Measurements from ENCODE around the gene KIR2DL4.
"Not testable (repeated sequence)": the region's sequence is repeated elsewhere in the genome, so short reads cannot be mapped to it uniquely, and the experiment has no call there.

KIR2DL4 gene

DNA sequence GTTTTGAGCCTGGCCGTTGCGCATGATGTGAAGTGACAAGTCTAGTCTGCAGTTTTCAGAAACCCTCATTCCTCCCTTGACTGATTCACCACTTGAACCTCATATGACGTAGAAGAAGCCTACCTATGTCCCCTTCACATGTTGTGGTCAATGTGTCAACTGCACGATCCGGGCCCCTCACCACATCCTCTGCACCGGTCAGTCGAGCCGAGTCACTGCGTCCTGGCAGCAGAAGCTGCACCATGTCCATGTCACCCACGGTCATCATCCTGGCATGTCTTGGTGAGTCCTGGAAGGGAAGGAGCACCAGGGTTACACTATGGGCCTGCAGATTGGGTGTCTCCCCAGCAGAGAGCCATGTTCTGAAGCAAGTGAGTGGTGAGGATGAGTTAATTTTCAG is at the start of gene KIR2DL4:
Gene KIR2DL4, plus strand, starts transcription at position 201 of the 400 bp plus-strand sequence. Its CDS starts 42 bp downstream, at position 243.
- DNase-seq (ENCODE audit: extremely low spot score): no peak
- TF ChIP-seq, protein P1, sequence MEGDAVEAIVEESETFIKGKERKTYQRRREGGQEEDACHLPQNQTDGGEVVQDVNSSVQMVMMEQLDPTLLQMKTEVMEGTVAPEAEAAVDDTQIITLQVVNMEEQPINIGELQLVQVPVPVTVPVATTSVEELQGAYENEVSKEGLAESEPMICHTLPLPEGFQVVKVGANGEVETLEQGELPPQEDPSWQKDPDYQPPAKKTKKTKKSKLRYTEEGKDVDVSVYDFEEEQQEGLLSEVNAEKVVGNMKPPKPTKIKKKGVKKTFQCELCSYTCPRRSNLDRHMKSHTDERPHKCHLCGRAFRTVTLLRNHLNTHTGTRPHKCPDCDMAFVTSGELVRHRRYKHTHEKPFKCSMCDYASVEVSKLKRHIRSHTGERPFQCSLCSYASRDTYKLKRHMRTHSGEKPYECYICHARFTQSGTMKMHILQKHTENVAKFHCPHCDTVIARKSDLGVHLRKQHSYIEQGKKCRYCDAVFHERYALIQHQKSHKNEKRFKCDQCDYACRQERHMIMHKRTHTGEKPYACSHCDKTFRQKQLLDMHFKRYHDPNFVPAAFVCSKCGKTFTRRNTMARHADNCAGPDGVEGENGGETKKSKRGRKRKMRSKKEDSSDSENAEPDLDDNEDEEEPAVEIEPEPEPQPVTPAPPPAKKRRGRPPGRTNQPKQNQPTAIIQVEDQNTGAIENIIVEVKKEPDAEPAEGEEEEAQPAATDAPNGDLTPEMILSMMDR (IDR thresholded peaks at IDR 0.05; ENCODE audit: control extremely low read depth, extremely low read depth, low read depth, missing control alignments): no peak
- ChIA-PET CTCF (no interaction called here), POLR2A (no interaction called here)

DNA sequence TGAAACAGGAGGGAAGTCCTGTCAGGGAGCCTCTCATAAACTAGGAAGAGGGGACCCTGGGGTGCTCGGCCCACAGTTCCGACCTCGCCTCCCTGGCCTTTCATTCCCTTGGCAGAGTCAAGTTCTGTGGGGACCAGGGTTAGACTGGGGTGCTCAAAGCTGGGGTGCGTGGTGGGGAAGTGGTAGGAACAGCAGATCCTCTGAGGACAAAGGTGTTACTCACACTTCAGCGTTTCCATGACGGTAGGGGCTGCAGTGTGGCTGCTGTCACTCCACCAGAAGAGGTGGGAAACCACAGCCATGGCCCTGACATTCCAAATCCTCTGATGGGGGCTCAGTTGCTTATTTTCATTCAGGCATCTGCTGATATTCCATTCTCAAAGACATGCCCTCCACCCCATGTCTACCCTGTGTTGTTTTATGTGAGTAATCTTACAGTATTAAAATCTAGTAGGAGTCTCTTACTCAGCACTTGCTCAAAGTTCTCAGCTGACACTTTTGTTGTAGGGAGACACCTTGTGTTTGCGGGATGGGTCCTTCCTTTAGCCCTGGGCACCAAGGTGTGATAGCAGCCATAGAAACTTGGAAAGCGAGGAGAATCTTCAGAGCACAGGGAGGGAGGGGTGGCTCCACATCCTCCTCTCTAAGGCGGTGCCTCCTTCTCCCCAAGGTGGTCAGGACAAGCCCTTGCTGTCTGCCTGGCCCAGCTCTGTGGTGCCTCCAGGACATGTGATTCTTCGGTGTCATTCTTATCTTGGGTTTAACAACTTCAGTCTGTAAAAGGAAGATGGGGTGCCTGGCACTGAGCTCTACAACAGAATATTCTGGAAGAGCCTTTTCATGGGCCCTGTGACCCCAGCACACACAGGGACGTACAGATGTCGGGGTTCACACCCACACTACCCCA is 47.0 kb upstream of the KIR2DL4 start:
- POLR2A ChIA-PET; DNase-seq (ENCODE audit: extremely low spot score); CTCF ChIA-PET: not testable (repeated sequence)

DNA sequence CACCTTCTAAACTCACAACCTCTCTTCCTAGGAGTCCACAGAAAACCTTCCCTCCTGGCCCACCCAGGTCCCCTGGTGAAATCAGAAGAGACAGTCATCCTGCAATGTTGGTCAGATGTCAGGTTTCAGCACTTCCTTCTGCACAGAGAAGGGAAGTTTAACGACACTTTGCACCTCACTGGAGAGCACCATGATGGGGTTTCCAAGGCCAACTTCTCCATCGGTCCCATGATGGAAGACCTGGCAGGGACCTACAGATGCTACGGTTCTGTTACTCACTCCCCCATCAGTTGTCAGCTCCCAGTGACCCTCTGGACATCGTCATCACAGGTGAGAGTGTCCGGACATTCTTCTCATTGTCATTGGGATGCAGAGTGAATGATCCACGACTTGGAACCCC is 44.8 kb upstream of the KIR2DL4 start:
- POLR2A ChIA-PET; CTCF ChIA-PET; DNase-seq (ENCODE audit: extremely low spot score): not testable (repeated sequence)

DNA sequence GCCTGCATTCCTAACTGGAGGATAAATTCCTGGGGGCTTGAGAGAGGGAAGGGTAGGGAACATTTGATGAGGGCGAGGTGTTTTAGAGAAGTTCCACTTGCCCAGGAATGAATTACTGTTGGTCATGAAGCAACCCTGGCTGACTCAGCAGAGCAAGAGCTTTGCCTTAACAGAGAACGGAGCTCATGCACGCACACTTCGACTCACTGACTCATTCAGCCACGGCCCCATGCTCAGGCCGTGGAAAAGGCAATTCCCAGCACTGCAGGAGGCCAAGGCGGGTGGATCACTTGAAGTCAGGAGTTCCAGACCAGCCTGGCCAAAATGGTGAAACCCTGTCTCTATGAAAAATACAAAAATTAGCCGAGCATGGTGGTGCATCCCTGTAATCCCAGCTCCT is 39.2 kb upstream of the KIR2DL4 start:
- POLR2A ChIA-PET; DNase-seq (ENCODE audit: extremely low spot score): not testable (repeated sequence)

DNA sequence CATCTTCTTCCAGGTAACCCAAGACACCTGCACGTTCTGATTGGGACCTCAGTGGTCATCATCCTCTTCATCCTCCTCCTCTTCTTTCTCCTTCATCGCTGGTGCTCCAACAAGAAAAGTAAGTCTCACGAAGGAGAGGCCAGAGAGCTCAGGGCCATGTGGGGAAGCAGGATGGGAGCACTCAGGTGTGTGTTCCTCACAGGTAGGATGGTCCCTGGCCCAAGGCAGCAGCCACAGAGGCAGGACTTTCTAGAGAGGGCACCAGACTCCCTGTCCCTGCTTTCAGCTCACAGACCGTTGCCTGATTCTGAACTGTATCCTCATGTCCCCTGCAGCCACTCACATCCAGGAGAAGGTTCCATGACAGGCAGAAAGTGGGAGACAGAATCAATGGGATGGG is 36.9 kb upstream of the KIR2DL4 start:
- CTCF ChIA-PET; POLR2A ChIA-PET; DNase-seq (ENCODE audit: extremely low spot score): not testable (repeated sequence)

More for the DNA sequence above, 39.2 kb upstream of the KIR2DL4 start:
- CTCF ChIA-PET: not testable (repeated sequence)

DNA sequence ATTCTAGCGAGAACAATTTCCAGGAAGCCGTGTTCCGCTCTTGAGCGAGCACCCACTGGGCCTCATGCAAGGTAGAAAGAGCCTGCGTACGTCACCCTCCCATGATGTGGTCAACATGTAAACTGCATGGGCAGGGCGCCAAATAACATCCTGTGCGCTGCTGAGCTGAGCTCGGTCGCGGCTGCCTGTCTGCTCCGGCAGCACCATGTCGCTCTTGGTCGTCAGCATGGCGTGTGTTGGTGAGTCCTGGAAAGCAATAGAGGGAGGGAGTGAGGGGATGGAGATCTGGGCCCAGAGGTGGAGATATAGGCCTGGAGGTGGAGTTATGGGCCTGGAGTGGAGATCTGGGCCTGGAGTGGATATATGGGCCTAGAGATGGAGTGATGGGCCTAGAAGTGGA is 33.8 kb upstream of the KIR2DL4 start, which contains the start of gene KIR2DL1:
Gene KIR2DL1, plus strand, starts transcription at position 148 of the 400 bp plus-strand sequence. Its CDS starts 58 bp downstream, at position 206.
- DNase-seq (ENCODE audit: extremely low spot score); POLR2A ChIA-PET; CTCF ChIA-PET: not testable (repeated sequence)

DNA sequence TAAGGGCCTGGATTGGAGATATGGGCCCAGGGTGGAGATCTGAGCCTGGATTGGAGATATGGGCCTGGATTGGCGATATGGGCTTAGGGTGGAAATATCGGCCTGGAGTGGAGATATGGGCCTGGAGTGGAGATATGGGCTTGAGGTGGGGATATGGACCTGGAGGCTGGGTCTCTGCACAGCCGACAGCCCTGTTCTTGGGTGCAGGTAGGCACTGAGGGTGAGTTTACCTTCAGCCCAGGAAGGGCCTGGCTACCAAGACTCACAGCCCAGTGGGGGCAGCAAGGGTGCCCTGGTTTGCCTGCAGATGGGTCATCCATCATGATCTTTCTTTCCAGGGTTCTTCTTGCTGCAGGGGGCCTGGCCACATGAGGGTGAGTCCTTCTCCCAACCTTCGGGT is 32.9 kb upstream of the KIR2DL4 start:
- DNase-seq (ENCODE audit: extremely low spot score); CTCF ChIA-PET; POLR2A ChIA-PET: not testable (repeated sequence)

DNA sequence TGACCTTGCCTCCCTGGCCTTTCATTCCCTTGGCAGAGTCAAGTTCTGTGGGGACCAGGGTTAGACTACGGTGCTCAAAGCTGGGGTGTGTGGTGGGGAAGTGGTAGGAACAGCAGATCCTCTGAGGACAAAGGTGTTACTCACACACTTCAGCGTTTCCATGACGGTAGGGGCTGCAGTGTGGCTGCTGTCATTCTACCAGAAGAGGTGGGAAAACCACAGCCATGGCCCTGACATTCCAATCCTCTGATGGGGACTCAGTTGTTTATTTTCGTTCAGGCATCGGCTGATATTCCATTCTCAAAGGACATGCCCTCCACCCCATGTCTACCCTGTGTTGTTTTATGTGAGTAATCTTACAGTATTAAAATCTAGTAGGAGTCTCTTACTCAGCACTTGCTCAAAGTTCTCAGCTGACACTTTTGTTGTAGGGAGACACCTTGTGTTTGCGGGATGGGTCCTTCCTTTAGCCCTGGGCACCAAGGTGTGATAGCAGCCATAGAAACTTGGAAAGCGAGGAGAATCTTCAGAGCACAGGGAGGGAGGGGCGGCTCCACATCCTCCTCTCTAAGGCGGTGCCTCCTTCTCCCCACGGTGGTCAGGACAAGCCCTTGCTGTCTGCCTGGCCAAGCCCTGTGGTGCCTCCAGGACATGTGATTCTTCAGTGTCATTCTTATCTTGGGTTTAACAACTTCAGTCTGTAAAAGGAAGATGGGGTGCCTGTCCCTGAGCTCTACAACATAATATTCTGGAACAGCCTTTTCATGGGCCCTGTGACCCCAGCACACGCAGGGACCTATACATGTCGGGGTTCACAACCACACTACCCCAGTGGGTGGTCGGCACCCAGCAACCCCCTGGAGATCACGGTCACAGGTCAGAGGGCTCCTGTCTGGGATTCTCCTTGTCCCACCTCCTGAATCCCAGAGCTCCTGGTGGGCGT is 32.1 kb upstream of the KIR2DL4 start:
- CTCF ChIA-PET; POLR2A ChIA-PET; DNase-seq (ENCODE audit: extremely low spot score): not testable (repeated sequence)

DNA sequence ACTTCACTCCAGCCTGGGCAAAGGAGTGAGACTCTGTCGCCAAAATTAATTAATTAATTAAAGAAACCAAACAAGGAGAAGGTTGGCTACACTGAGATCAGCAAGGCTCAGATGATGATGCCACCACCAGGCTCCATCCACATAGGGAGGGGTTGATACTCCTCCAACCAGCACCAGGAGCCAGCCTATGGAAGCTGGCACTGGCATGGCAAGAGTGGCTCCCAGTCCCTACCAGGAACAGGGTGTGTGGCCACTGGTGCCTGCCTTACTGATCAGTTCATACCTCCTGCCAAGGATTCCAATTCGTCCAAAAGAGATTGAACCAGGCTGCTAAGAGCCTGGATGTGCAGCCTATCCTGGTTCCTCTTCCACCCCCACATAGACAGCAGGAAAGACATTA is 30.7 kb upstream of the KIR2DL4 start:
- POLR2A ChIA-PET; CTCF ChIA-PET; DNase-seq (ENCODE audit: extremely low spot score): not testable (repeated sequence)

DNA sequence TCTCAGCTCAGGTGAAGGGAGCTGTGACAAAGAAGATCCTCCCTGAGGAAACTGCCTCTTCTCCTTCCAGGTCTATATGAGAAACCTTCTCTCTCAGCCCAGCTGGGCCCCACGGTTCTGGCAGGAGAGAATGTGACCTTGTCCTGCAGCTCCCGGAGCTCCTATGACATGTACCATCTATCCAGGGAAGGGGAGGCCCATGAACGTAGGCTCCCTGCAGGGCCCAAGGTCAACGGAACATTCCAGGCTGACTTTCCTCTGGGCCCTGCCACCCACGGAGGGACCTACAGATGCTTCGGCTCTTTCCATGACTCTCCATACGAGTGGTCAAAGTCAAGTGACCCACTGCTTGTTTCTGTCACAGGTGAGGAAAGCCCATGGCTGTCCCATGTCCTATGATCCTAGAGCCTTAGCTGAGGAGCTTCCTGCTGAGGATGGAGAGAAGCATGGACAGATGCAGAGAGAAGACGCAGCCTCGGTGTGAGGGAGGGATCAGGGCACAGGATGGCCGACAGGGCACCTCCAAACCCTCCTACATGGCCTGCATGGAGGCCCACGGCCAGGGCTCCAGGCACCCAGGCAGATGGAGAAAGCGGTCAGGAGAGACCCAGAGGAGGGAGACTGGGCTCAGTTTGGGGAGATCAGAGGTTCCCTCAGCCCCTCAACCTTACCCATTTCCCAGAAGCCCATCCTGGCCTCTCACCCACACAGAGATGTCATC is 28.2 kb upstream of the KIR2DL4 start:
- CTCF ChIA-PET; DNase-seq (ENCODE audit: extremely low spot score); POLR2A ChIA-PET: not testable (repeated sequence)

DNA sequence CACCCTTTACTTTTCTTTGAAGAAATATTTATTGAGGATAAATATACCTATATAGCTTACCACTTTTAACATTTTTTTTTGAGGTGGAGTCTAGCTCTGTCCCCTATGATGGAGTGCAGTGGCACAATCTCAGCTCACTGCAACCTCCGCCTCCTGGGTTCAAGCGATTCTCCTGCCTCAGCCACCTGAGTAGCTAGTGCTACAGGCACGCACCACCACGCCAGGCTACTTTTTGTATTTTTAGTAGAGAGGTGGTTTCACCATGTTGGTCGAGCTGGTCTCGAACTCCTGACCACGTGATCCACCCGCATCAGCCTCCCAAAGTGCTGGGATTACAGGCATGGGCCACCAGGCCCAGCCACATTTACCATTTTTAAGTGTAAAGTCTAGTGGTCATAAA is 27.6 kb upstream of the KIR2DL4 start:
- DNase-seq (ENCODE audit: extremely low spot score); CTCF ChIA-PET; POLR2A ChIA-PET: not testable (repeated sequence)

DNA sequence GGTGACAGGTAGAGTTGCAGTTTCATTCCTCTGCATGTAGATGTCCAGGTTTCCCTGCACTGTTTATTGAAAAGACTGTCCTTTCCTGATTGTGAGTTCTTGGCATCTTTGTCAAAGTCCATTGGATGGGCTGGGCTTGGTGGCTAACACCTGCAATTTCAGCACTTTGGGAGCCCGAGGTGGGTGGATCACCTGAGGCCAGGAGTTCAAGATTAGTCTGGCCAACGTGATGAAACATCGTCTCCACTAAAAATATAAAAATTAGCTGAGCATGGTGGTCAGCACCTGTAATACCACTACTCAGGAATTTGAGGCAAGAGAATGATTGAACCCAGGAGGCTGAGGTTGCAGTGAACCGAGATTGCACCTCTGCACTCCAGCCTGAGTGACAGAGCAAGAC is 25.6 kb upstream of the KIR2DL4 start:
- CTCF ChIA-PET; POLR2A ChIA-PET; DNase-seq (ENCODE audit: extremely low spot score): not testable (repeated sequence)

DNA sequence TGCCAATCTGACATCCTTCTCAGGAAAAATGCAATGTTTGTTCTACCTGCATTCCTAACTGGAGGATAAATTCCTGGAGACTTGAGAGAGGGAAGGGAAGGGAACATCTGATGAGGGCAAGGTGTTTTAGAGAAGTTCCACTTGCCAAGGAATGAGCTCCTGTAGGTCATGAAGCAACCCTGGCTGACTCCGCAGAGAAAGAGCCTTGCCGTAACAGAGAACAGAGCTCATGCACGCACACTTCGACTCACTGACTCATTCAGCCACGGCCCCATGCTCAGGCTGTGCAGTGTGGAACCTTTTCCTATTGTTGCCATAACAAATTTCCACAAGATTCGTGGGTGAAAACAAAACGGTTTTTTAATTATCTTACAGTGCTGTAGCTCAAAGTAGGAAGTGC is 24.5 kb upstream of the KIR2DL4 start:
- POLR2A ChIA-PET; CTCF ChIA-PET; DNase-seq (ENCODE audit: extremely low spot score): not testable (repeated sequence)

DNA sequence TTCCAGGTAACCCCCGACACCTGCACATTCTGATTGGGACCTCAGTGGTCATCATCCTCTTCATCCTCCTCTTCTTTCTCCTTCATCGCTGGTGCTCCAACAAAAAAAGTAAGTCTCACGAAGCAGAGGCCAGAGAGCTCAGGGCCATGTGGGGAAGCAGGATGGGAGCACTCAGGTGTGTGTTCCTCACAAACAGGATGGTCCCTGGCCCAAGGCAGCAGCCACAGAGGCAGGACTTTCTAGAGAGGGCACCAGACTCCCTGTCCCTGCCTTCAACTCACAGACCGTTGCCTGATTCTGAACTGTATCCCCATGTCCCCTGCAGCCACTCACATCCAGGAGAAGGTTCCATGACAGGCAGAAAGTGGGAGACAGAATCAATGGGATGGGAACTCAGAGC is 20.5 kb upstream of the KIR2DL4 start:
- CTCF ChIA-PET; DNase-seq (ENCODE audit: extremely low spot score); POLR2A ChIA-PET: not testable (repeated sequence)

DNA sequence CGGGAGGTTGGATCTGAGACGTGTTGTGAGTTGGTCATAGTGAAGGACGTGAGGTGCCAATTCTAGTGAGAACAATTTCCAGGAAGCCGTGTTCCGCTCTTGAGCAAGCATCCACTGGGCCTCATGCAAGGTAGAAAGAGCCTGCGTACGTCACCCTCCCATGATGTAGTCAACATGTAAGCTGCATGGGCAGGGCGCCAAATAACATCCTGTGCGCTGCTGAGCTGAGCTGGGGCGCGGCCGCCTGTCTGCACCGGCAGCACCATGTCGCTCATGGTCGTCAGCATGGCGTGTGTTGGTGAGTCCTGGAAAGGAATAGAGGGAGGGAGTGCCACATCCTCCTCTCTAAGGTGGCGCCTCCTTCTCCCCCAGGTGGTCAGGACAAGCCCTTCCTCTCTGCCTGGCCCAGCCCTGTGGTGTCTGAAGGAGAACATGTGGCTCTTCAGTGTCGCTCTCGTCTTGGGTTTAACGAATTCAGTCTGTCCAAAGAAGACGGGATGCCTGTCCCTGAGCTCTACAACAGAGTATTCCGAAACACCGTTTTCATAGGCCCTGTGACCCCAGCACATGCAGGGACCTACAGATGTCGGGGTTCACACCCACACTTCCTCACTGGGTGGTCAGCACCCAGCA is 17.2 kb upstream of the KIR2DL4 start:
- DNase-seq (ENCODE audit: extremely low spot score); POLR2A ChIA-PET; CTCF ChIA-PET: not testable (repeated sequence)

DNA sequence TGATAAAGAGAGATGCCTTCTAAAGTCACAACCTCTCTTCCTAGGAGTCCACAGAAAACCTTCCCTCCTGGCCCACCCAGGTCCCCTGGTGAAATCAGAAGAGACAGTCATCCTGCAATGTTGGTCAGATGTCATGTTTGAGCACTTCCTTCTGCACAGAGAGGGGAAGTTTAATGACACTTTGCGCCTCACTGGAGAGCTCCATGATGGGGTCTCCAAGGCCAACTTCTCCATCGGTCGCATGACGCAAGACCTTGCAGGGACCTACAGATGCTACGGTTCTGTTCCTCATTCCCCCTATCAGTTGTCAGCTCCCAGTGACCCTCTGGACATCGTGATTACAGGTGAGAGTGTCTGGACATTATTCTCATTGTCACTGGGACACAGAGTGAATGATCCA is 15.3 kb upstream of the KIR2DL4 start:
- CTCF ChIA-PET; POLR2A ChIA-PET; DNase-seq (ENCODE audit: extremely low spot score): not testable (repeated sequence)

All from GM10248 (cell line).